ENCODE measurements around the gene B3GALNT1.
A peak's percentile ranks its signal among the peaks of the same experiment; 100 is the strongest.

The B3GALNT1 gene

GRCh38 chr3:161104561-161105551 is at the start of gene B3GALNT1:
Gene B3GALNT1, minus strand, starts transcription at chr3:161105349. Its CDS starts 18,595 bp downstream, at chr3:161086754.
- DNase-seq (ENCODE audit: low read depth, low spot score): no peak
- H3K27ac ChIP-seq: peak within 1 kb of the TSS; percentile 13

DNA sequence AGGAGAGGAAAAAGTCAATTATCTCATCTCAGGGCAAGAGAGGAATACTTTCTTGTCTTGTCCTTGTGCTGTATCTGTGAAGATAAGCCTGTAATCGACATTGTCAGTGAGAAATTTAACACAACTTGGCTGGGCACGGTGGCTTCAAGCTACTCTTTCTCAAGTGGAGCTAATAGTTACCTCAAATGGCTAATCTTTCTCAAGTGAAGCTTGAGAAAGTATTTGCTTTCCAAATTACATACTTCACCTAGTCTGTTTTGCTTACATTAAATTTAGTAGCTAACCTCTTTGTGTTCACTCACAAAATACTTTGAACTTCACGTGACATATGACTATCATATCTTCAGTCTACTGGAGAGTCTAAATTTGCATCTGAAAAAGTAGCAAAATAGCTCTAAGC is 48.3 kb upstream of the B3GALNT1 start:
- H3K27ac ChIP-seq: no peak overlapping the region

DNA sequence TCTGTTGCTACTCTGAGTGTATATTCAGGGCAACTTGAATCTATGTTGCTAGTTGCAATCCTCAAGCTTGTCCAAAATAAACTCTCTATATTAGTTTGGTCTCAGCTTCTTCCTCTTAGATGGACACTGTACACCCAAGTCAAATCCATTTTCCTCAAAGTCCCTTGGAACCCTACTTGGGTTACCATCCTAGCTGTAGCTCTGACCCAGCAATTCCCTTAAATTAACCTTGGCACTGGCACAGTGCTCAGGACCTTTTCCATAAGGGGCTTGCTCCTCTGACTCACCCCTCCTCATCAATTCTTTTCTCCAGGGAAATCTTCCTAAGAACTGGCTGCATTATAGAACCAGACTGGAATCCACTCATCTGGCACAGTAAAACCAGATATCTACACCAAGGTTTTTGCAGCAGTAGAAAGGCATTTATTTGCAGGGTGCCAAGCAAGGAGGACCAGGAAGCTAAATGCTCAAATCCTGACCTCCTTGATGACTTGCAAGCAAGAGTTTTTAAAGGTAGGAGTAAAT is 44.9 kb upstream of the B3GALNT1 start:
- no peak for DNase-seq (ENCODE audit: low read depth, low spot score)
- H3K27ac ChIP-seq: no peak overlapping the region

More for the DNA sequence above, 48.3 kb upstream of the B3GALNT1 start:
- no peak for DNase-seq (ENCODE audit: low read depth, low spot score)

GRCh38 chr3:161149529-161149928 is 44.4 kb upstream of the B3GALNT1 start:
- no peak for DNase-seq (ENCODE audit: low read depth, low spot score)
- peak overlapping the region; percentile 22 for H3K27ac ChIP-seq

- DNase-seq (ENCODE audit: low read depth, low spot score): peak; percentile 14
These were observed 43.8 kb upstream of the B3GALNT1 start for GRCh38 chr3:161148832-161149475.

DNA sequence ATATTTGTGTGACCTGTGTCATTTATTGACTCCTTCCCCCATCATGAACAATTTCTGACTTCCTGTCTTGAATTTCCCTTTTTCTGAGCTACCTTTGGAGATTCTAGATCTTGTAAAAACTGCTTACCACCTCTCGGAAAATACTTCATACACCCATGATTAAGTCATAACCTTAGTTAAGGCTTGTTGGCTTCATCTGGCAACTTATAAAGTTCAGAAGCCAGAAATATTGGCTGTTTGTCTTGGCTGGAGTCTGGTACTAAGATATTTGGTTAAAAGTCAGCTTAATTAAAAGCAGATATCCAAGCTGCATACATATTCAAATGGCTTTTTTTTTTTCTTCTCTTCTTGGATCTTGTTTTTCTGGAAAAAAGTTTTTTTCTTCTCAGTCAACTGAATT is 37.3 kb upstream of the B3GALNT1 start:
- no peak for DNase-seq (ENCODE audit: low read depth, low spot score)
- H3K27ac ChIP-seq: no peak overlapping the region

More at GRCh38 chr3:161148832-161149475, 43.8 kb upstream of the B3GALNT1 start:
- peak overlapping the region; percentile 22 for H3K27ac ChIP-seq

- peak; percentile 10 for DNase-seq (ENCODE audit: low read depth, low spot score)
- H3K27ac ChIP-seq: peak overlapping the region; percentile 0
These were observed 34.5 kb upstream of the B3GALNT1 start for GRCh38 chr3:161139686-161140085.

GRCh38 chr3:161137260-161137659 is 32.1 kb upstream of the B3GALNT1 start:
- DNase-seq (ENCODE audit: low read depth, low spot score): no peak
- no peak overlapping the region for H3K27ac ChIP-seq

DNA sequence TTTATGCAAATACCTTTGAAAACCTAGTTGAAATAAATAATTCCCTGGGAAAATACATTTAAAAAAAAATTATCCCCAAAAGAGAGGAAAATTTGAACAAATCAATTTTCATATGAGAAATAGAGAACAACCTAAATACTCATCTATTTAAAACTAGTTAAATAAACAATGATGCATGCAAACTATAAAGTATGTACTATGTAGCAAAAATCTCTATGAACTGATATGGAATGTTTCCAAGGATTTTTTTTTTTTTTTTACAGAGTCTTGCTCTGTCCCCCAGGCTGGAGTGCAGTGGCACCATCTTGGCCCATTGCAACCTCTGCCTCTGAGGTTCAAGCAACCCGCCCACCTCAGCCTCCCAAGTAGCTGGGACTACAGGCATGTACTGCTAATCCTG is 27.2 kb upstream of the B3GALNT1 start:
- no peak for DNase-seq (ENCODE audit: low read depth, low spot score)
- H3K27ac ChIP-seq: no peak overlapping the region

GRCh38 chr3:161126495-161126894 is 21.3 kb upstream of the B3GALNT1 start:
- DNase-seq (ENCODE audit: low read depth, low spot score): no peak
- H3K27ac ChIP-seq: no peak overlapping the region

DNA sequence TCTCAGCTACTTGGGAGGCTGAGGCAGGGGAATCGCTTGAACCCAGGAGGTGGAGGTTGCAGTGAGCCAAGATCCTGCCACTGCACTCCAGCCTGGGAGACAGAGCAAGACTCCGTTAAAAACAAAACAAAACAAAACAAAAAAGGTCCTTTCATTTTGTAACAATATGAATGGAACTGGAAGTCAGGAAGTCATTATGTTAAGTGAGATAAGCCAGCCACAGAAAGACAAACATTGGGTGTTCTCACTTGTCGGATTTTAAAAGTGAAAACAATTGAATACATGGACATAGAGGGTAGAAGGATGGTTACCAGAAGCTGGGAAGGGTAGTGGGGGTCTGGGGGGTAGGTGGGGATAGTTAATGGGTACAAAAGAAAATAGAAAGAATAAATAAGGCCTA is 12.5 kb upstream of the B3GALNT1 start:
- H3K27ac ChIP-seq: no peak overlapping the region
- no peak for DNase-seq (ENCODE audit: low read depth, low spot score)

DNA sequence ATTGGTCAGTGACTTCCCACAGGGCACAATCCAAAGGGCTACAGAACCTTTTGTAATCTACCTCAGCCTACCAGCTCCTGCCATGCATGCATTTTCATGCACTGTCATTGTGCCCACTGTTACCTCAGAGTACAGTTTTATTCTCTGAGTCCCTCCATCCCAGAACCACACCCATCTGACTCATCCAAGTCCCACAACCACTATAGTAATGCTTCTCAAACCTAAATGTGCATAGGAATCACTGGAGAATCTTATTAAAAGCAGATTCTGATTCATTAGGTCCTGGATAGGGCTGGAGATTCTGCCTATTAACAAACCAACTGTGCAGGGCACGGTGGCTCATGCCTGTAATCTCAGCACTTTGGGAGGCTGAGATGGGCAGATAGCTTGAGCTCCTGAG is 3.7 kb upstream of the B3GALNT1 start:
- DNase-seq (ENCODE audit: low read depth, low spot score): no peak
- no peak overlapping the region for H3K27ac ChIP-seq

GRCh38 chr3:161107311-161107710 is 2.2 kb upstream of the B3GALNT1 start:
- no peak overlapping the region for H3K27ac ChIP-seq
- no peak for DNase-seq (ENCODE audit: low read depth, low spot score)

DNA sequence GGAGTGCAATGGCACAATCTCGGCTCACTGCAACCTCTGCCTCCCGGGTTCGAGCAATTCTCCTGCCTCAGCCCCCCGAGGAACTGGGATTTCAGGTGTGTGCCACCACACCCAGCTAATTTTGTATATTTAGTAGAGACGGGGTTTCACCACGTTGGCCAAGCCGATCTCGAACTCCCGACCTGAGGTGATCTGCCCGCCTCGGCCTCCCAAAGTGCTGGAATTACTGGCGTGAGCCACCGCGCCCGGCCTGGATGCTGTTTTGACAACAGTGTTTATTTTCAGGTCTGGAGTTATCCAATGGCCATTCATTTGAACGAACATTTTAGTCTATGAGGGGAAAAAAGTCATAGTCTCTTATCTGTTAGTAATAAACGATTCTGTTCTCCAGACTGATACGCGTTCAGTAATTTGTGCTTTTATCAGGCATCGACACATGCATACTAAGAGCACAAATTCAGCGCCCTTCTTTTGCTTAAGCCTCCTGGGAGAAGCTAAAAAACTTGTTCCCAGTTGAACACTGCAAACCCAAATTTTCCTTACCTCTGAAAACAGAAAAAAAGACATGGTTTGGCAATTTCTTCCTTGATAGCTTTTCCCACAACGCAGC is 1.3 kb downstream of the B3GALNT1 start:
- no peak for DNase-seq (ENCODE audit: low read depth, low spot score)
- H3K27ac ChIP-seq: peak overlapping the region; percentile 13

DNA sequence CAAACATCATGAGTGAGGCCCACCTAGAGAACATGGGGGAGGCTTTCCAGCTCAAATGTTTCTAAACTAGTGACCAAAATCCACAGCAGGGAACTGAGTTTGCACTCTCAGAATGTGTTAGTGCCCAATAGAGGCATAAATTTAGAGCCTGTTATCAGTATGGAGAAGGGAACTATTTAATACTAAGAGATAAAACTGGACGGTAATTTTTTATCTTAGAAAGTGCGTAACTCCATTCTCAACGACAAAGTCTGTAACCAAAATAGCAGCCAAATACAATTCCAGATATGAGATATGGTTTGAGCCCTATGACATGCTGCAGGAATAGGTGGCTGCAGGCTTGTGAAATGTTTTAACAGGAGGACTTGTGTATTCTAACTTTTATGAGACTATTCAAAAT is 3.5 kb downstream of the B3GALNT1 start:
- DNase-seq (ENCODE audit: low read depth, low spot score): no peak
- no peak overlapping the region for H3K27ac ChIP-seq

DNA sequence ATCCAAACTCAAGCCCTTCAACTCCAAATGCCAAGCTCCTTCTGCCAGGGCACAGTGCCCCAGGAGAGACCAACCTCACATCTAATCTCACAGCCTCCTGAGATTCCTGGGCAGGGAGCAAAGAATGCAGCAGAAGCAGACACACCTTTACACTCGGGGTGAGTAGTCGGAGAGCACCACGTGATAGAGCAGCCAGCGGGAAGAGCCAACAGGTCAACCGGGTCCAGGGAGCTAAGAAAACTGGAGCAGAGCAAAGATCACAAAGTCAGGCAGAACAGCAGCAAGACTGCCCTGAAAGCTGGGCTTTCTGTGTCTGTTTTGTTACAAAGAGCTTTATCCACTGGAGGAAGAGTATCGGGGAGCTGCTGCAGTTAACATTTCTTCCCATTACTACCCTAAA is 4.2 kb downstream of the B3GALNT1 start:
- H3K27ac ChIP-seq: no peak overlapping the region
- no peak for DNase-seq (ENCODE audit: low read depth, low spot score)

DNA sequence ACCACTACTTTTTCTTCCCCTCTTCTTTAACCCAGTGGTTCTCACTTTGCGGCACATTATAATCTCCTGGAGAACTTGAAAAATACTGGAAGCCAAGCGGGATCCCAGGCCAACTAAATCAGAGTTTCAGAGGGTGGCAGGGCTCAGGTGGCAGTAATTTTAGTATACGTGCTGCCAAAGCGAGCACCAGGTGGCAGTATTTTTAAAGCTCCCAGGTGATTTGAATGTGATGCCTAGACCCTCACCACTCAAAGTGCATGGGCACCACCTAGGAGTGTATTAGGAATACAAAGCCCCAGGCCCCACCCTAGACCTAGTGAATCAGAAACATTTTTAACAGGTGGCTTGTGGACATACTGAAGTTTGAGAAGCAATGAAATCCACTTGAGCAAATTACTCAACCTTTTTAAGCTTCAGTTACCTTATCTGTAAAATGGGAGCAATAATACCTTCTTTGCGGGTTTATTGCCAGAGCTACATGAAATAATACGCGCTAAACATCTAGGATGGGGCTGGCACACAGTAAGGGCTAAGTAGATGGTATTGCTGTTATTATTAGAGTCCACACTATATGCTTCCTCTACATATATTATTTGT is 8.3 kb downstream of the B3GALNT1 start:
- H3K27ac ChIP-seq: no peak overlapping the region
- DNase-seq (ENCODE audit: low read depth, low spot score): no peak

DNA sequence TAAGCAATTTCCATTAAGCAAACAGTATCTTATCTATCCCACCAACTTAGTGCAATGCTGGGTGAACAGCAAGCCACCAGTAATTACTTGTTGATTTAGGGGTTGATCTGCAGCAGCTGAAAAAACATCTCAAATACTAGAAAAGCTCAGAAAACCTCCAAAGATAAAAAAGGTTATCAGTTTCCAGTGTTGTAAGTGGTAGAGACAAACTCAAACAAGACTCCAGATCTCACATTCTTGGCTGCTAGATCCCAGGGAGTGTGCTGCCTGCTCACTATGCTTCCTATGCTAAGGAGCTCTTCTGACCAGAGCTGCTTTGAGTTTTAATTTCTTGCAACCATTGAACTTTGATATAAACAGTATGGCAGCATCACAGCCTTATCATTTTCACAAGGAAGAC is 11.3 kb downstream of the B3GALNT1 start:
- H3K27ac ChIP-seq: no peak overlapping the region
- no peak for DNase-seq (ENCODE audit: low read depth, low spot score)

- no peak overlapping the region for H3K27ac ChIP-seq
- DNase-seq (ENCODE audit: low read depth, low spot score): no peak
These were observed 20.9 kb downstream of the B3GALNT1 start for GRCh38 chr3:161084277-161084676.

DNA sequence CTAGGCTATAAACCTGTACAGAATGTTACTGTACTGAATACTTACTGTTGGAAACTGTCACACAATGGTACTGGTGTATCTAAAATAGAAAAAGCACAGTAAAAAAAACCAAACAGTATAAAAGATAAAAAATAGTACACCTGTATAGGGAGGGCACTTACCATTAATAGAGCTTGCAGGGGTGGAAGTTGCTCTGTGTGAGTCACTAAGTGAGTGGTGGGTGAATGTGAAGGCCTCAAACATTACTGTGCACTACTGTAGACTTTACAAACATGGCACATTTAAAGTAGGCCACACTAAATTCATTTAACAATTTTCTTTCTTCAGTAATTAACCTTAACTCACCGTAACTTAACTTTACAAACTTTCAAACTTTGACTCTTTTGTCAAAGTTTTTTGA is 22.0 kb downstream of the B3GALNT1 start:
- no peak for DNase-seq (ENCODE audit: low read depth, low spot score)
- no peak overlapping the region for H3K27ac ChIP-seq

All from epithelial cell of prostate (primary cell).